Neuronal stem cell (in vitro differentiated cells): Measurements from ENCODE around the gene SIRPB1.

Source experiments
- DNase-seq: peaks from one replicate; pipeline ENCODE4 v3.0.0-alpha.2; 2013; ENCODE audit warnings: low spot score
- H2AFZ ChIP-seq: one replicate; pipeline ENCODE4 v1.6.1; 2013; ENCODE audit warnings: mild to moderate bottlenecking, low read length, inconsistent platforms
- H2AK5ac ChIP-seq: 2 replicates; pipeline ENCODE4 v1.6.1; 2013; ENCODE audit warnings: low read depth, mild to moderate bottlenecking, inconsistent platforms, low read length, moderate library complexity, mixed read lengths
- H2BK120ac ChIP-seq: 2 replicates; pipeline ENCODE4 v1.6.1; 2013; ENCODE audit warnings: low read depth, mild to moderate bottlenecking, inconsistent platforms, low read length, moderate library complexity, mixed read lengths
- H2BK12ac ChIP-seq: one replicate; pipeline ENCODE4 v1.6.1; 2013; ENCODE audit warnings: low read length, inconsistent platforms
- H2BK15ac ChIP-seq: 2 replicates; pipeline ENCODE4 v1.6.1; 2013; ENCODE audit warnings: mild to moderate bottlenecking, low read length, inconsistent platforms, mixed read lengths
- H2BK5ac ChIP-seq: one replicate; pipeline ENCODE4 v1.6.1; 2013; ENCODE audit warnings: inconsistent platforms, mild to moderate bottlenecking, low read length, moderate library complexity
- H3K14ac ChIP-seq: one replicate; pipeline ENCODE4 v1.6.1; 2013; ENCODE audit warnings: low read length, inconsistent platforms
- H3K18ac ChIP-seq: 2 replicates; pipeline ENCODE4 v1.6.1; 2013; ENCODE audit warnings: low read length, inconsistent platforms
- H3K23ac ChIP-seq: 2 replicates; pipeline ENCODE4 v1.6.1; 2013; ENCODE audit warnings: low read depth, mild to moderate bottlenecking, mixed read lengths, low read length, inconsistent platforms; ENCODE audit not compliant: poor library complexity
- H3K27ac ChIP-seq: replicated peaks from 3 replicates; pipeline ENCODE4 v1.5.1; 2013; ENCODE audit warnings: low read length, inconsistent platforms
- H3K27me3 ChIP-seq, 3 experiments: 2 replicates each; pipeline ENCODE4 v1.6.1; 2013; ENCODE audit warnings: low read length in 3 of 3, mild to moderate bottlenecking in 2 of 3, inconsistent platforms in 1 of 3, low read depth in 1 of 3, mixed read lengths in 1 of 3, moderate library complexity in 1 of 3; ENCODE audit not compliant: control insufficient read depth in 3 of 3, insufficient read depth in 3 of 3
- H3K36me3 ChIP-seq, 2 donors: replicated peaks in 1 of 2; 2 replicates each; pipeline ENCODE4 v1.6.1; 2013; ENCODE audit warnings: low read length in 2 of 2; ENCODE audit not compliant: control insufficient read depth in 2 of 2, insufficient read depth in 2 of 2
- H3K4ac ChIP-seq: 2 replicates; pipeline ENCODE4 v1.6.1; 2013; ENCODE audit warnings: inconsistent platforms, mild to moderate bottlenecking, low read length, moderate library complexity
- H3K4me1 ChIP-seq, 2 donors: 1 replicate in 1 of 2; 2 replicates in 1 of 2; pipeline ENCODE4 v1.6.1; 2013; ENCODE audit warnings: low read length in 2 of 2, low read depth in 1 of 2; ENCODE audit not compliant: control insufficient read depth in 2 of 2, insufficient read depth in 1 of 2
- H3K4me2 ChIP-seq: one replicate; pipeline ENCODE4 v1.6.1; 2013; ENCODE audit warnings: mild to moderate bottlenecking, low read length, inconsistent platforms; ENCODE audit not compliant: insufficient read depth, poor library complexity, severe bottlenecking
- H3K4me3 ChIP-seq, 2 donors: 2 replicates each; pipeline ENCODE4 v1.5.1; 2013; ENCODE audit warnings: low read length in 2 of 2, mild to moderate bottlenecking in 2 of 2, inconsistent platforms in 1 of 2, moderate library complexity in 1 of 2
- H3K79me1 ChIP-seq: one replicate; pipeline ENCODE4 v1.6.1; 2013; ENCODE audit warnings: low read depth, mild to moderate bottlenecking, inconsistent platforms, low read length, moderate library complexity
- H3K9ac ChIP-seq: one replicate; pipeline ENCODE4 v1.6.1; 2013; ENCODE audit warnings: mild to moderate bottlenecking, low read depth, low read length, inconsistent platforms; ENCODE audit not compliant: poor library complexity
- H3K9me3 ChIP-seq, 2 donors: replicated peaks in 1 of 2; 2 replicates each; pipeline versions ENCODE3 to v1.6.1; 2013; ENCODE audit warnings: low read length in 2 of 2, mild to moderate bottlenecking in 2 of 2, inconsistent platforms in 1 of 2, low read depth in 1 of 2, mixed read lengths in 1 of 2, moderate library complexity in 1 of 2; ENCODE audit not compliant: control insufficient read depth in 2 of 2, insufficient read depth in 1 of 2
- H4K8ac ChIP-seq: one replicate; pipeline ENCODE4 v1.6.1; 2013; ENCODE audit warnings: low read depth, mild to moderate bottlenecking, inconsistent platforms, low read length, moderate library complexity
- H4K91ac ChIP-seq: one replicate; pipeline ENCODE4 v1.6.1; 2013; ENCODE audit warnings: low read length, low read depth, mild to moderate bottlenecking, inconsistent platforms; ENCODE audit not compliant: poor library complexity
- WGBS, 2 donors: extraction: QIAGEN DNeasy Blood & Tissue Kit; methylation state at CpG; one replicate each; pipeline ENCODE4 v1.1.7; 2013; ENCODE audit warnings: missing lambda C conversion rate in 2 of 2, mixed read lengths in 1 of 2; ENCODE audit not compliant: insufficient read length in 2 of 2, insufficient replicate concordance in 1 of 2; ENCODE audit errors: extremely low coverage in 2 of 2; 5-methylcytosine and 5-hydroxymethylcytosine counted together

Gene SIRPB1

GRCh38 chr20:1632178-1632577 is 12.4 kb upstream of the SIRPB1 start:
- Histone ChIP-seq H3K9ac (no peak overlapping the region), H4K8ac (no peak overlapping the region), H4K91ac (no peak overlapping the region), H3K23ac (no peak overlapping the region), H3K4me1 (no peaks in the 10 kb centered on the region), H3K4ac (no peak overlapping the region), H2BK5ac (no peak overlapping the region), H3K4me2 (no peak overlapping the region), H3K14ac (no peak overlapping the region), H2AFZ (no peak overlapping the region), H2BK15ac (no peak overlapping the region), H2BK12ac (no peak overlapping the region), H2BK120ac (no peak overlapping the region), H3K79me1 (no peaks in the 10 kb centered on the region), H3K36me3 (no peaks in the 10 kb centered on the region), H3K27ac (no peak overlapping the region), H3K27me3 (peaks cover 0 to 9% (median 0%) of the 10 kb centered on the region in 3 experiments), H3K9me3 (no peaks in the 10 kb centered on the region), H3K18ac (no peak overlapping the region), H3K4me3 (no peak overlapping the region), H2AK5ac (no peak overlapping the region)
- WGBS, 2 donors = no CpG with 5 or more reads among the region's 4 CpGs
- DNase-seq = no peak

GRCh38 chr20:1631309-1632151 is 11.7 kb upstream of the SIRPB1 start:
- Histone ChIP-seq H3K4ac (no peak overlapping the region), H3K27me3 (peaks cover 0 to 9% (median 0%) of the 10 kb centered on the region in 3 experiments), H3K4me2 (no peak overlapping the region), H2BK120ac (no peak overlapping the region), H2BK15ac (no peak overlapping the region), H3K27ac (no peak overlapping the region), H3K9me3 (no peaks in the 10 kb centered on the region), H4K8ac (no peak overlapping the region), H2BK5ac (no peak overlapping the region), H3K4me3 (no peak overlapping the region), H2BK12ac (no peak overlapping the region), H3K4me1 (no peaks in the 10 kb centered on the region), H3K36me3 (no peaks in the 10 kb centered on the region), H3K14ac (no peak overlapping the region), H3K79me1 (no peaks in the 10 kb centered on the region), H2AK5ac (no peak overlapping the region), H4K91ac (no peak overlapping the region), H3K9ac (no peak overlapping the region), H3K23ac (no peak overlapping the region), H3K18ac (no peak overlapping the region), H2AFZ (no peak overlapping the region)
- DNase-seq = no peak
- WGBS, 2 donors = no CpG with 5 or more reads among the region's 9 CpGs

- H3K27ac ChIP-seq = no peak overlapping the region
- no peak overlapping the region for H2BK12ac ChIP-seq
- H3K9me3 ChIP-seq = no peaks in the 10 kb centered on the region
- no peak overlapping the region for H3K23ac ChIP-seq
- H2BK5ac ChIP-seq = no peak overlapping the region
- no peak overlapping the region for H2AFZ ChIP-seq
- H4K8ac ChIP-seq = no peak overlapping the region
- no peak for DNase-seq
- no CpG with 5 or more reads among the region's 5 CpGs for WGBS, 2 donors
- H3K4me1 ChIP-seq = no peaks in the 10 kb centered on the region
- H2AK5ac ChIP-seq = no peak overlapping the region
- peaks cover 0 to 9% (median 0%) of the 10 kb centered on the region in 3 experiments for H3K27me3 ChIP-seq
- no peak overlapping the region for H3K4me2 ChIP-seq
- no peak overlapping the region for H3K18ac ChIP-seq
- no peaks in the 10 kb centered on the region for H3K36me3 ChIP-seq
- no peak overlapping the region for H2BK15ac ChIP-seq
- H2BK120ac ChIP-seq = no peak overlapping the region
- H3K79me1 ChIP-seq = no peaks in the 10 kb centered on the region
- no peak overlapping the region for H3K14ac ChIP-seq
- H3K4me3 ChIP-seq = no peak overlapping the region
- no peak overlapping the region for H3K9ac ChIP-seq
- no peak overlapping the region for H4K91ac ChIP-seq
- H3K4ac ChIP-seq = no peak overlapping the region
Measured at GRCh38 chr20:1630186-1630585, 10.4 kb upstream of the SIRPB1 start.

GRCh38 chr20:1629321-1629720 is 9.5 kb upstream of the SIRPB1 start:
- Histone ChIP-seq H3K27me3 (peaks cover 0 to 9% (median 0%) of the 10 kb centered on the region in 3 experiments), H3K4me2 (no peak overlapping the region), H3K27ac (no peak overlapping the region), H3K18ac (no peak overlapping the region), H3K4me3 (no peak overlapping the region), H3K9me3 (no peaks in the 10 kb centered on the region), H3K4ac (no peak overlapping the region), H2BK120ac (no peak overlapping the region), H2AFZ (no peak overlapping the region), H3K79me1 (no peaks in the 10 kb centered on the region), H3K36me3 (no peaks in the 10 kb centered on the region), H2BK5ac (no peak overlapping the region), H4K91ac (no peak overlapping the region), H3K4me1 (no peaks in the 10 kb centered on the region), H2BK12ac (no peak overlapping the region), H4K8ac (no peak overlapping the region), H2BK15ac (no peak overlapping the region), H3K9ac (no peak overlapping the region), H3K14ac (no peak overlapping the region), H3K23ac (no peak overlapping the region), H2AK5ac (no peak overlapping the region)
- no peak for DNase-seq
- WGBS, 2 donors = no CpG with 5 or more reads among the region's 5 CpGs
